Endodermal cell (in vitro differentiated cells): ENCODE data around the gene STX3. TPM values are rescaled to one million over a fixed set of nuclear protein-coding genes. Genes with fewer than 3 reads are reported as not detected.

ENCODE experiments used
- DNase-seq: peaks from one replicate; pipeline ENCODE4 v3.0.0-alpha.2; 2017
- H3K27ac ChIP-seq: 2 replicates; pipeline ENCODE4 v1.5.1; 2013; ENCODE audit warnings: mild to moderate bottlenecking, low read depth, low read length, moderate library complexity
- H3K27me3 ChIP-seq: 2 replicates; pipeline ENCODE4 v1.6.1; 2013; ENCODE audit warnings: mild to moderate bottlenecking, low read length, moderate library complexity; ENCODE audit not compliant: insufficient read depth, control insufficient read depth, poor library complexity, severe bottlenecking
- H3K36me3 ChIP-seq: 2 replicates; pipeline ENCODE4 v1.7.0; 2013; ENCODE audit warnings: mild to moderate bottlenecking, low read length, moderate library complexity; ENCODE audit not compliant: control insufficient read depth, insufficient read depth
- H3K4me1 ChIP-seq: one replicate; pipeline ENCODE4 v1.7.0; 2013; ENCODE audit warnings: low read length; ENCODE audit not compliant: control insufficient read depth, insufficient read depth
- H3K4me3 ChIP-seq: 2 replicates; pipeline ENCODE4 v1.5.1; 2013; ENCODE audit warnings: mild to moderate bottlenecking, low read length, moderate library complexity
- H3K9ac ChIP-seq: 2 replicates; pipeline ENCODE4 v1.6.1; 2013; ENCODE audit warnings: mild to moderate bottlenecking, low read length, moderate library complexity; ENCODE audit not compliant: poor library complexity, severe bottlenecking; ENCODE audit errors: extremely low read depth
- H3K9me3 ChIP-seq: 2 replicates; pipeline ENCODE4 v1.6.1; 2013; ENCODE audit warnings: mild to moderate bottlenecking, low read length, moderate library complexity; ENCODE audit not compliant: control insufficient read depth
- H3K27ac Mint-ChIP-seq: 2 replicates; pipeline ENCODE4 v1.8.0; 2020; ENCODE audit warnings: mixed read lengths
- H3K27me3 Mint-ChIP-seq: 2 replicates; pipeline ENCODE4 v1.8.0; 2021; ENCODE audit warnings: mild to moderate bottlenecking, mixed read lengths; ENCODE audit not compliant: insufficient read depth
- H3K36me3 Mint-ChIP-seq: 2 replicates; pipeline ENCODE4 v1.8.0; 2020; ENCODE audit warnings: low read depth, mixed read lengths
- H3K4me1 Mint-ChIP-seq: 2 replicates; pipeline ENCODE4 v1.8.0; 2020; ENCODE audit warnings: mixed read lengths
- H3K4me3 Mint-ChIP-seq: 2 replicates; pipeline ENCODE4 v1.8.0; 2020; ENCODE audit warnings: mild to moderate bottlenecking, moderate library complexity, mixed read lengths
- H3K9me3 Mint-ChIP-seq: 2 replicates; pipeline ENCODE4 v1.8.0; 2020; ENCODE audit warnings: mild to moderate bottlenecking, mixed read lengths
- WGBS, 2 experiments: methylation state at CpG; one replicate each; pipeline versions ENCODE4 v1.1.5 to v1.1.7; 2013; ENCODE audit warnings: missing lambda C conversion rate in 2 of 2, mixed read lengths in 1 of 2; ENCODE audit not compliant: insufficient coverage in 1 of 2, insufficient read length in 1 of 2; 5-methylcytosine and 5-hydroxymethylcytosine counted together
- total RNA-seq, 2 donors: library from RNA; stranded (reverse); fragmentation: NEBNext Ultra II Directional in 1 of 2; extraction: Animal tissue kit (Norgen Biotek cat#: 25700) in 1 of 2; gene quantifications; 2 replicates in 1 of 2; 3 replicates in 1 of 2; pipeline ENCODE4 v1.2.1, GENCODE V29; 2021
- TF ChIP-seq, protein P1 (sequence below): fragments of 200-600 bp; sonication (generic); conservative IDR thresholded peaks from 2 replicates; pipeline ENCODE4 v1.5.0; 2021; ENCODE audit warnings: antibody characterized with exemption, mild to moderate bottlenecking

The STX3 gene
- total RNA-seq, 2 donors from 2014 or later, result 119 to 160 TPM

DNA sequence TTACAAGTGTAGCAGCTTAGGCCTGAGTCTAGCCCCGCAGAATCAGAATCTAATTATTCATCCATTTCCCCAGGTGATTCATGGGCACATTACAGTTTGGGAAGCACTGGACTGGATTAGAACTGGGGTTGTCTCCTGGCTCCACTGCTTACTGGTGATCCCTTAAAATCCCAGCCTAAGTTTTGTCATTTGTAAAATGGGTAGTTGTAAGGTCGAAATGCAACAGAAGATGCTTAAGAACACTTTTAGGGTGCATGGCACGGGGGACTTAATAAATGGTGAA, 1.3 kb downstream of the STX3 start:
- no peaks in the 10 kb centered on the region for H3K9me3 ChIP-seq
- Mint-ChIP-seq H3K9me3 (no peaks in the 10 kb centered on the region), H3K4me1 (peaks cover 42% of the 10 kb centered on the region), H3K36me3 (peaks cover 21% of the 10 kb centered on the region), H3K4me3 (peak overlapping the region; percentile 97), H3K27me3 (no peaks in the 10 kb centered on the region), H3K27ac (peak overlapping the region; percentile 83)
- TF ChIP-seq, protein P1, sequence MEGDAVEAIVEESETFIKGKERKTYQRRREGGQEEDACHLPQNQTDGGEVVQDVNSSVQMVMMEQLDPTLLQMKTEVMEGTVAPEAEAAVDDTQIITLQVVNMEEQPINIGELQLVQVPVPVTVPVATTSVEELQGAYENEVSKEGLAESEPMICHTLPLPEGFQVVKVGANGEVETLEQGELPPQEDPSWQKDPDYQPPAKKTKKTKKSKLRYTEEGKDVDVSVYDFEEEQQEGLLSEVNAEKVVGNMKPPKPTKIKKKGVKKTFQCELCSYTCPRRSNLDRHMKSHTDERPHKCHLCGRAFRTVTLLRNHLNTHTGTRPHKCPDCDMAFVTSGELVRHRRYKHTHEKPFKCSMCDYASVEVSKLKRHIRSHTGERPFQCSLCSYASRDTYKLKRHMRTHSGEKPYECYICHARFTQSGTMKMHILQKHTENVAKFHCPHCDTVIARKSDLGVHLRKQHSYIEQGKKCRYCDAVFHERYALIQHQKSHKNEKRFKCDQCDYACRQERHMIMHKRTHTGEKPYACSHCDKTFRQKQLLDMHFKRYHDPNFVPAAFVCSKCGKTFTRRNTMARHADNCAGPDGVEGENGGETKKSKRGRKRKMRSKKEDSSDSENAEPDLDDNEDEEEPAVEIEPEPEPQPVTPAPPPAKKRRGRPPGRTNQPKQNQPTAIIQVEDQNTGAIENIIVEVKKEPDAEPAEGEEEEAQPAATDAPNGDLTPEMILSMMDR, result no peak
- H3K9ac ChIP-seq, result peak overlapping the region; percentile 77
- peaks cover 11% of the 10 kb centered on the region for H3K4me1 ChIP-seq
- no peak for DNase-seq
- H3K36me3 ChIP-seq, result peaks cover 22% of the 10 kb centered on the region
- H3K27me3 ChIP-seq, result no peaks in the 10 kb centered on the region
- peak overlapping the region; percentile 93 for H3K4me3 ChIP-seq
- H3K27ac ChIP-seq, result no peak overlapping the region
- WGBS, 2 experiments, result 61 to 68% methylated on average over 2 to 3 of the region's 3 CpGs

DNA sequence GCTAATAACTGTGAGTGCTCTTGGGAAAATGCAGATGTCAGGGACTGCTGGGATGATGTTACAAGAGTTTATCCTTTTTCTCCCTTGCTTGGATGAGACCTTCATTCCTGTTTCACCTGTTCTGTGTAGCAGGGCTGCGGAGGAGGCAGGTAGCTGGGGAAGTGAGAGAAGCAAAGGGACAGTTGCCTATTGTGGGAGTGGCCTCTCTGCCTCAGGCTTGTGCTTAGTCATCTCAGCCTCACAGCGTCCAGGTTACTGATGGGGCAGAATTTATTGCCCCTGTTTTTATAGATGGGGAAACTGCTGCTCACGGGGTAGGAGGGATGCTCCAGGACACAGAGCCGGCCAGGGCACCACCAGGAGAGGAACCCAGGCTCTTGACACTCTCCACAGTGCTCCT, 1.7 kb downstream of the STX3 start:
- Mint-ChIP-seq H3K4me1 (peaks cover 42% of the 10 kb centered on the region), H3K27ac (peak overlapping the region; percentile 83), H3K4me3 (peak overlapping the region; percentile 97), H3K27me3 (no peaks in the 10 kb centered on the region), H3K9me3 (no peaks in the 10 kb centered on the region), H3K36me3 (peaks cover 21% of the 10 kb centered on the region)
- Histone ChIP-seq H3K9me3 (no peaks in the 10 kb centered on the region), H3K27me3 (no peaks in the 10 kb centered on the region), H3K4me1 (peaks cover 11% of the 10 kb centered on the region), H3K36me3 (peaks cover 22% of the 10 kb centered on the region), H3K9ac (peak overlapping the region; percentile 77), H3K27ac (no peak overlapping the region), H3K4me3 (peak overlapping the region; percentile 93)
- TF ChIP-seq, protein P1, result no peak
- WGBS, 2 experiments, result 73 to 90% methylated on average over 2 to 4 of the region's 4 CpGs
- peak; percentile 62 for DNase-seq

DNA sequence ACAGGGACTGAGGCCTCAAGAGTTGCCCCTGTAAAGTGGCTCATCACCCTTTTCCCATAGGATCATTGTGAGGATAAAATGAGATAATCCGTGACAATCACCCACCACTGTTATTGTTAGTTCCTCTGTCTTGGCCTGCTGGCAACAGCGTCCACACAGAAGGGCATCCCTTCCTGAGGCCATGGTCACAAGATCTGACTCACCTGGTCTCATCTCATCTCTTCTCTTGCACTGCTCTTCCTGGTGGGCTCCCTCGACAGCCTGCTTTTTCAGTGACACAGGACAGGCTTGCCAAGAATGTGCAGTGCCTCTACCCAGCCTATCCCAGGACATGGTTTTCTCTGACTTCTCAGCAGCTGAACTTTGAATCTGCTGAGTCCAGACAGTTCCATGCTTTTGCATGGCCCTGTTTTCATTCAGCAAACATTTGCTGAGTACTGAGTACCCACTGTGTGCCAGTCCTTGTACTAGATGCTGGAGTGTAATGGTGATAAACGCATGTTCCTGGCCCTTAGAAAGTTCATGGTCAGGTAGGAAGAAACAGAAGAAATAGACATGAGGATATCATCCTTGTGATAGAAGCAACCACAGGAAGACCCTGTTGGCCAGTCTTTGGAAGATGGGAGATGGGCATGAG, 3.3 kb downstream of the STX3 start:
- H3K36me3 Mint-ChIP-seq, result peaks cover 37% of the 10 kb centered on the region
- Histone ChIP-seq H3K9me3 (no peaks in the 10 kb centered on the region), H3K9ac (no peak overlapping the region), H3K27me3 (no peaks in the 10 kb centered on the region), H3K4me3 (peak overlapping the region; percentile 93), H3K36me3 (peaks cover 32% of the 10 kb centered on the region), H3K27ac (no peak overlapping the region), H3K4me1 (peaks cover 11% of the 10 kb centered on the region)
- DNase-seq, result no peak
- WGBS, 2 experiments, result 92 to 94% methylated on average over 4 of the region's 4 CpGs
- no peaks in the 10 kb centered on the region for H3K27me3 Mint-ChIP-seq
- peaks cover 42% of the 10 kb centered on the region for H3K4me1 Mint-ChIP-seq
- peak overlapping the region; percentile 97 for H3K4me3 Mint-ChIP-seq
- no peaks in the 10 kb centered on the region for H3K9me3 Mint-ChIP-seq
- no peak overlapping the region for H3K27ac Mint-ChIP-seq
- TF ChIP-seq, protein P1, result no peak
